GM06990 (cell line): Measurements from ENCODE around the gene SPC24.

Source experiments
- DNase-seq: peaks from one replicate; pipeline ENCODE4 v3.0.0-alpha.2; 2011; ENCODE audit not compliant: insufficient read length; ENCODE audit errors: extremely low read depth
- H3K27me3 ChIP-seq: replicated peaks from 2 replicates; pipeline ENCODE4 v1.6.0; 2011; ENCODE audit warnings: low read length; ENCODE audit not compliant: control insufficient read depth, insufficient read depth
- H3K36me3 ChIP-seq: 2 replicates; pipeline ENCODE4 v1.5.1; 2011; ENCODE audit warnings: low read length; ENCODE audit not compliant: control insufficient read depth, insufficient read depth
- H3K4me3 ChIP-seq: replicated peaks from 2 replicates; pipeline ENCODE4 v1.5.1; 2011; ENCODE audit warnings: low read depth, mild to moderate bottlenecking, control low read depth, low read length
- TF ChIP-seq, protein P1 (sequence below): IDR thresholded peaks from 2 replicates; pipeline ENCODE4 v1.5.1; 2011; ENCODE audit warnings: low read length, control low read depth, mild to moderate bottlenecking, inconsistent platforms; ENCODE audit not compliant: insufficient read depth, poor library complexity, severe bottlenecking

SPC24 gene

DNA sequence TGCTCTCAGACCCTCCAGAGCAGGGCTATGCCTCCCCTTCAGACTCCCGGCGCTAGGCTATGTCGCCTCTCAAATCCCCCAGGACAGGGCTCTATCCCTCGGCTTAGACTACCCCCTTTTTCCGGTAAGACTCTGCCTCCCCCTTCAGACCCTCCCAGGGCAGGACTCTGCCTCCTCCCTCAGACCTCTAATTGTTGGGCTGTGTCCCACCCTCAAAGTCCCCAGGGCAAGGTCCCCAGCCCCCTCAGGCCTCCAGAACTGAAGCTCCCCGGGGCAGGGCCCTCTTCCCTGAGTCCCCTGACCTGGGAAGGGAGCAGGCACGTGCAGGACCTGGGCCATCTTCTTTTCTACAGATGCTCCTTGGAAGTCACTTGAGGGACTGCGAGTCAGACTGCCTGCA is 38.6 kb upstream of the SPC24 start:
- H3K36me3 ChIP-seq, result no peaks in the 10 kb centered on the region
- no peaks in the 10 kb centered on the region for H3K27me3 ChIP-seq
- TF ChIP-seq, protein P1, sequence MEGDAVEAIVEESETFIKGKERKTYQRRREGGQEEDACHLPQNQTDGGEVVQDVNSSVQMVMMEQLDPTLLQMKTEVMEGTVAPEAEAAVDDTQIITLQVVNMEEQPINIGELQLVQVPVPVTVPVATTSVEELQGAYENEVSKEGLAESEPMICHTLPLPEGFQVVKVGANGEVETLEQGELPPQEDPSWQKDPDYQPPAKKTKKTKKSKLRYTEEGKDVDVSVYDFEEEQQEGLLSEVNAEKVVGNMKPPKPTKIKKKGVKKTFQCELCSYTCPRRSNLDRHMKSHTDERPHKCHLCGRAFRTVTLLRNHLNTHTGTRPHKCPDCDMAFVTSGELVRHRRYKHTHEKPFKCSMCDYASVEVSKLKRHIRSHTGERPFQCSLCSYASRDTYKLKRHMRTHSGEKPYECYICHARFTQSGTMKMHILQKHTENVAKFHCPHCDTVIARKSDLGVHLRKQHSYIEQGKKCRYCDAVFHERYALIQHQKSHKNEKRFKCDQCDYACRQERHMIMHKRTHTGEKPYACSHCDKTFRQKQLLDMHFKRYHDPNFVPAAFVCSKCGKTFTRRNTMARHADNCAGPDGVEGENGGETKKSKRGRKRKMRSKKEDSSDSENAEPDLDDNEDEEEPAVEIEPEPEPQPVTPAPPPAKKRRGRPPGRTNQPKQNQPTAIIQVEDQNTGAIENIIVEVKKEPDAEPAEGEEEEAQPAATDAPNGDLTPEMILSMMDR, result no peak
- H3K4me3 ChIP-seq, result no peak overlapping the region
- no peak for DNase-seq

DNA sequence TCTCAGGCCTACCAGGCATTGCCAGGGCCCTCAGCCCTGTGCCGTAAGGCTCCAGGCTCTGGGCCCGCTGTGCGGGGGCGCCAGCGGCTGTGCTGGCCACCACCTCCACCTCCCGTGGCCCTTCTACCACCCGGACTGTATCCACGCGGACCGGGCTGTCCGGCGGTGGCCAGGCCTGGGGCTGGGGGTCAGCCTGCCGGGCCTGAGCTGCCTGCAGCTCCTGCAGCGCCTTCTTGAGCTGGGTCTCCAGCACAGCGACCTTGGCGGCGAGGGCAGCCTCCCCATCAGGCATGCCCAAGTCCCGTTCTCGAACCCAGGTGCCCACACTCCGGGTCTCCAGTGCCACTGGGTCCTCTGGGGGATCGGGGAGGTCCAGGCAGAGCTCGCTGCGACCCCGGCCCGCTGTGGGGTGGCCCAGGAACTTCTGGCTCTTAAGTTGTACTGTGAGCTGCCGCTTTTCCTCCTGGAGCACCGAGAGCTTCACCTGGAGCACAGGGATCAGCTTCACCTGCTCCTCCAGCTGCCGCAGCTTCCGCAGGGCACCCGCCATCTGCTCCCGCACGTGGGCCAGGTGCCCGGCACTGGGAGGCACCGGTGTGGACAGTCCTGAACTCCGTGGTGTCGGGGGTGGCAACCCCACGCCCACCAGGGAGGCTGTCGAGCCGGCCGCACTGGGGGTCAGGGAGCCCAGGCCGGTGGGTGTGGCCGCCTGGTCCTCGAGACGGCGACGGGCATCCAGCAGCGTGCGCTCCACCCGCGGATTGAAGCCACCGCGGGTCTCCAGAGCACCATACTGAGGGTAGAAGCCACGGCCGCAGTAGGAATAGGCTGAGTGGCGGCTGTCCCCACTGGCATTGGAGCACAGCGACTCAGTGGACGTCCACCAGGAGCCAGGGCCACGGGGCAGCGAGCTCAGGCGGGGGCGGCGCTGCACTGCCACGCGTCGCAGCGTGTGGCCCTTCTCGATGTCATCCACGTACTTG is 37.7 kb upstream of the SPC24 start:
- Histone ChIP-seq H3K27me3 (no peaks in the 10 kb centered on the region), H3K36me3 (no peaks in the 10 kb centered on the region), H3K4me3 (no peak overlapping the region)
- TF ChIP-seq, protein P1, result no peak
- DNase-seq, result no peak

DNA sequence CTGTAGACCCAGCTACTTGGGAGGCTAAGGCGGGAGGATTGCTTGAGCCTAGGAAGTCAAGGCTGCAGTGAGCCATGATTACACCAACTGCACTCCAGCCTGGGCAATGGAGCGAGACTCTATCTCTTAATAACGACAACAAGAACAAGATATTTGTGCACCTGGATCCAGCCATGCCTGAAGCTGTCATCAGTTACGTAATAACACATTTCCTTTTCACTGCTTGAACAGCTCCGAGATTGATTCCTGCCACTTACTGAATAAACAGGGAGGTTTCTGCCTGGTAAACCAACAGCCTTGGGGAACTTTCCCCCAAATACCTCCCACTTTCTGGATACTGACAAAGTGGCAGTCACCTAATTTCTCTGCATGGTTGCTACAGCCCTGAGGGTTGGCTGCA is 36.4 kb upstream of the SPC24 start:
- no peaks in the 10 kb centered on the region for H3K36me3 ChIP-seq
- no peaks in the 10 kb centered on the region for H3K27me3 ChIP-seq
- no peak overlapping the region for H3K4me3 ChIP-seq
- DNase-seq, result peak; percentile 60
- TF ChIP-seq, protein P1, result no peak

DNA sequence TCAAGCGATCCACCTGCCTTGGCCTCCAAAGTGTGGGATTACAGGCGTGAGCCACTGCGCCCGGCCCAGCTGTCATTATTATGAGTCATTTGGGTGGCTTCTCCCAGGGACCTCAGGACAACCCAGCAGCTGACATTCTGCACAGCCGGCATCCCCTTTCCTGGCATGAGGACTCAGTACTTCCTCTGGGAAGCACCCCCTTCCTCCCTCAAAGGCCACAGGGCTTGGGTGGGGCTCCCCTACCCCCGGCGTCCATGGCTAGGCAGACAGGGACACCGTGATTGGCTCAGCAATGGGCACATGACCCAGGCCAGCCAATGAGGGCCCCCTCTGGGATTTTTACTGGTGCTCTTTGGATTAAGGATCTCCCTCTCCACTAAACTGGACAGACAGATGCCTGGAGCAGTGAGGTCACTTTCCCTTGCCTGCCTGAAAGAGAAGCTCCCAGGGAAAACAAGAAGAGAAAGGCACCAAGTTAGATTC is 35.7 kb upstream of the SPC24 start:
- H3K4me3 ChIP-seq, result no peak overlapping the region
- TF ChIP-seq, protein P1, result no peak
- no peaks in the 10 kb centered on the region for H3K27me3 ChIP-seq
- H3K36me3 ChIP-seq, result no peaks in the 10 kb centered on the region
- DNase-seq, result peak; percentile 49

DNA sequence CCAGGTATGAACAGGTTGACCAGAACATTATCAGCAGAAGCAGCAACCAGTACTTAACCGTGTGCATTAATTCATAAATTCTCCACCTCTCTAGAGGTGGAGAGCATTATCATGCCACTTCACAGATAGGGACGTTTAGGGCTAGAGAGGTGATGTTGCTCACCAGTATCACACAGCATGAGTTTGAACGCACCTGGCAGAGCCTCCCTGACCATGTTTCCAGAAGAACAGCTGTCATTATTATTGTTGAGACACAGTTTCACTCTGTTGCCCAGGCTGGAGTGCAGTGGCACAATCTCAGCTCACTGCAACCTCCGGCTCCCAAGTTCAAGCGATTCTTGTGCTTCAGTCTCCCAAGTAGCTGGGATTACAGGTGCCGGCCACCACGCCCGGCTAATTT is 34.9 kb upstream of the SPC24 start:
- no peak overlapping the region for H3K4me3 ChIP-seq
- no peaks in the 10 kb centered on the region for H3K36me3 ChIP-seq
- no peak for DNase-seq
- H3K27me3 ChIP-seq, result no peaks in the 10 kb centered on the region
- TF ChIP-seq, protein P1, result no peak
